ENCODE data around the gene TMSB4Y.

The TMSB4Y gene

GRCh38 chrY:13703568-13703968 is at the start of gene TMSB4Y:
TSS of gene TMSB4Y (plus strand) at chrY:13703899.
- no peak for DNase-seq

- DNase-seq = no peak
Observed at GRCh38 chrY:13664162-13664561, 39.5 kb upstream of the TMSB4Y start.

DNA sequence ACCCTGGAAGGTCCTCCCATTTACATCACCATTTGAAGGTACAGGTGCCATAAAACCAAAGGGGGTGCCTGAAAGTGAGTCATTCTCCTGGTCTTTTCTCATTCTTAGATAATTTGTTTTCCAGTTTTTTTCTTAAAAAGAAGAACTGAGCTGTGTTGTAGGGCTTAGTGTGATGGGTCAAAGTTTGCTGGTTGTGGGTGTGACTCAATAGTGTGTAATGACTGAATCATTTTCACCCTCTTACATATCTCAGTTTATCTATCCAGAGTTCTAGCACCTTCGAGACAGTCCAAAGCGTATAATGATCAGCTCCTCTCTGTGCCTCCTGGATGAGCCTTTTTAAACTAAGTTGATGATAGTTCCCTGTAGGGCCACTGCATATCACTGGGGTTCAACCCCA is 32.6 kb upstream of the TMSB4Y start:
- DNase-seq = no peak

GRCh38 chrY:13702276-13702675 is 1.4 kb upstream of the TMSB4Y start:
- DNase-seq = no peak

DNA sequence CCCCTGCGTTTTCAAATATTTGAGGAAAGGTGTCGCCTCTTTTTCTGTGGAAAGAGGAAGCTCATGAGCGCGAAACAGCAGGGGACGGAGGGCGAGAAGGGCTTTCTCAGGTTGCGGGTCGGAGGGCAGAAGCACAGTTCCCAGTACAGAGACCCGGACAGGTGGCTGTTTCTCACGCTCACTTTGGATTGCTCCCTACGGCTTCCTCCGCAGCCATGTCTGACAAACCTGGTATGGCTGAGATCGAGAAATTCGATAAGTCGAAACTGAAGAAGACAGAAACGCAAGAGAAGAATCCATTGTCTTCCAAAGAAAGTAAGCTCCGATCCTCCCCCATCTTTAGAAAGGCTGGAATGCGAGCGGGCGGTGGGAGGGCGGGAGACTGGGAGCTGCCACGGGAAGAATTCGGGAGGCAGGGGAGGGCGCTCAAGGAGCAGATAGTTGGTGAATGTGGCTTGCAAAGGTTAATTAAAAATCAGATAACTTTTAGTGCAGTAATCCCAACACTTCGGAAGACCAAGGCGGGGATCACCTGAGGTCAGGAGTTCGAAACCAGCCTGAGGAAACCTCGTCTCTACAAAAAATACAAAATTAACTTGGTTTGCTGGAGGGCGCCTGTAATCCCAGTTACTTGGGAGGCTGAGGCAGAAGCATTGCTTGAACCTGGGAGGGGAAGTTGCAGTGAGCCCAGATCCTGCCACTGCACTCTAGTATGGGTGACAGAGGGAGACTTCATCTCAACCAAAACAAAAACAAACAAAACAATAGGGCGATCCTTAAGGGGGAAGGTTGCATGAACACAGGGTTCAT is 627 bp downstream of the TMSB4Y start:
- no peak for DNase-seq

DNA sequence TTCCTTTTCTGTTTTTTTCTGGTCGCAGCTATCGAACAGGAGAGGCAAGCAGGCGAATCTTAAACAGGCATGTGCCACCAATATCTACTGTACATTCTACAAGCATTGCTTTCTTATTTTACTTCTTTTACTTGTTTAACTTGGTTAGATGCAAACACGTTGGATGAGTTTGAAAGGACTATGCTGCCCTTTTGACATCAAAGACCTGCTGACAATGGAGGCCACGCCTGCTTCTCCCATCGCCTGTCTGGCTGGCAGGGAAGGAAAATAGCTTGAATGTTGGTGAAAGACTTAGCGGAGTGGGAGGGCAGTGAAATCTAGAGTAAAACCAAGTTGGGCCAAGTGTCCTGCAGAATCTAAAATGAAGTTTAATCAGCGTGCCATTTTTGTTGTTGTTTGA is 1.5 kb downstream of the TMSB4Y start:
- DNase-seq = no peak

DNA sequence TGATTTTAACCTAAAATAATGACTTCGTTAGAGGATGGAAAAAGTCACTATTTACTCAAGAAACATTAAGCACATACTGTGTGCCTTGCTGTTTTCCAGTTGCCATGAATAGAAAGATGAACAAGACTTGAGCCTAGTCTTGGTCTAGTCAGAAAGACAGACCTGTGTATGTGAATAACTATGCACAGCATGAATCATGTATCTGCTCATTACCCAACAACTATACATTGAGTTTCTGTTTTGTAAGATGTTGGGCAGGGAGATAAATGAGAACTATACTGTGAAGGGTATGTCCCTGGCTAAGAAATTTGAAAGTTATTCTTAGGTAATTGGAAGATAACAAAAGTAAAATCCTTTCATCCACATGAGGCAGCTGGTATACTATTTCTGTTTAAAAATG is 4.3 kb downstream of the TMSB4Y start:
- DNase-seq = no peak

DNA sequence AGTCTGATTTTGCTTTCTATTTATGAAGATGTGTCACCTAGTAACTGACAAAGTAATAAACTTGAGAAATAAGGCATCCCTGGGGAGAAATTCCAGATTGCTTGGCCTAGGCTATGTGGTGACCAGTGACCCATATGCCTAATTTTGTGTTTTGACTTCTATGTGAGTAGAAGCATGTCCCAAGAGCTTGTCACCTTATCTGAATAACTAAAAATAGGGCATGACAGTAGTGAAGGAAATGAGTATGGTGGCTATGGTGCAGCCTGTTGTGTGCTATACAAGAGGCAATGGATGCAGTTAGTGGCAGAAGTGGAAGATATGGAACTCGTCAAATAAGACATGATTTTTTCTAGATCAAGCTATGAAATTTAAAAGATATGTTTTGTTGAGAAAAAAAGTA is 15.3 kb downstream of the TMSB4Y start:
- no peak for DNase-seq

- DNase-seq = no peak
Observed at GRCh38 chrY:13729517-13729916, 25.8 kb downstream of the TMSB4Y start.

DNA sequence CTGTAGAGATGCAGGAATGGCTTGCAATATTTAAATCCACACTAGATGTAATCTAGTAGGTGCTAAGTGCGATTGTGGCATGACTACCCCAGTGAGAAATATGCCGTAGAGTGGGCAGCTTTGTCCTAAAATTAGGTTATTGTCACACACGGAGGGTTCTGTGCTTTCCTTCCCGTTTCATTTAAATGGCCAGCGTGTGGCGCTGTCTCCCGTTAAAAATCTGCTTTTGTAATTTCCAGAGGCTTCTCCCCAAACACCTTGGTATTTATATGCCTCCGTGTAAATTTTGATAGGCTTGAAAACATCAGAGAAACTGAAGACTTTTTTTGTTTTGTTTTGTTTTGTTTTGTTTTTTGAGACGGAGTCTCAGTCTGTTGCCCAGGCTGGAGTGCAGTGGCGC is 34.9 kb downstream of the TMSB4Y start:
- DNase-seq = no peak

GRCh38 chrY:13751289-13752071 is 47.8 kb downstream of the TMSB4Y start:
- DNase-seq = no peak

DNA sequence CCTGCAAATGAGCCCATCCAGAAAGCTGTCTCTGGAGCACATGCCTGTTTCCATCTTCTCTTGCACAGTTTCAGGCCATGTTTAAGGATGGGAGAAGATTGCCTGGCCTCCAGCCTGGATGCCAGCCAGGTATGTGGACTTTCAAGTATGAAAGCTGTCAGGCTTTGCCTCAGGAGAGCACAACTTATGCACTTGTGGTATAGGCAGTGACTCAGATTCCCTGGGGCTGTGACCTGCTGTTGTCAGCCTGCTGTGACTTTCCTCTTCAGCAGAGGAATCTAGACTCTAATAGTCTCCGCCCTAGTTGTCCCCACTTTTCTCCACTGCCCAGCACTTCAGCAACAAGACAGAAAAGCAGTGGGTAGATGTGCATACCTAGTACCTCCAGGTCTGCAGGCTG is 51.0 kb downstream of the TMSB4Y start:
- no peak for DNase-seq

Measured in activated T-cell treated with anti-CD3 and anti-CD28 coated beads, Interleukin-2, amount 50 U/mL, for 1 hour (primary cell).